Progenitor cell of endocrine pancreas (in vitro differentiated cells): Measurements from ENCODE around the gene ABCC11. TPM values are rescaled to one million over a fixed set of nuclear protein-coding genes. Genes with fewer than 3 reads are reported as not detected.

Experiments
- DNase-seq: peaks from one replicate; pipeline ENCODE4 v3.0.0; 2021; ENCODE audit warnings: low spot score; ENCODE audit not compliant: unreplicated experiment
- H3K27ac Mint-ChIP-seq: 2 replicates; pipeline ENCODE4 v1.8.0; 2021; ENCODE audit warnings: mild to moderate bottlenecking, moderate library complexity, mixed read lengths
- H3K27me3 Mint-ChIP-seq: 2 replicates; pipeline ENCODE4 v1.8.0; 2021; ENCODE audit warnings: mixed read lengths
- H3K36me3 Mint-ChIP-seq: 2 replicates; pipeline ENCODE4 v1.8.0; 2022; ENCODE audit warnings: mixed read lengths; ENCODE audit not compliant: insufficient read depth
- H3K4me1 Mint-ChIP-seq: 2 replicates; pipeline ENCODE4 v1.8.0; 2021; ENCODE audit warnings: low read depth, mixed read lengths
- H3K4me3 Mint-ChIP-seq: 2 replicates; pipeline ENCODE4 v1.8.0; 2021; ENCODE audit warnings: low read depth, mild to moderate bottlenecking, moderate library complexity, mixed read lengths
- H3K9me3 Mint-ChIP-seq: 2 replicates; pipeline ENCODE4 v1.8.0; 2021; ENCODE audit warnings: low read depth, mixed read lengths
- total RNA-seq: library from RNA; stranded (reverse); gene quantifications from 2 replicates; pipeline ENCODE4 v1.2.1, GENCODE V29; 2021
- TF ChIP-seq, protein P1 (sequence below): fragments of 200-600 bp; sonication (generic); IDR thresholded peaks from one replicate; pipeline ENCODE4 v1.5.0; 2021; ENCODE audit warnings: antibody characterized with exemption, mild to moderate bottlenecking; ENCODE audit not compliant: unreplicated experiment

ABCC11 gene
- total RNA-seq, 1 donor from 2014 or later: 1.5 TPM

DNA sequence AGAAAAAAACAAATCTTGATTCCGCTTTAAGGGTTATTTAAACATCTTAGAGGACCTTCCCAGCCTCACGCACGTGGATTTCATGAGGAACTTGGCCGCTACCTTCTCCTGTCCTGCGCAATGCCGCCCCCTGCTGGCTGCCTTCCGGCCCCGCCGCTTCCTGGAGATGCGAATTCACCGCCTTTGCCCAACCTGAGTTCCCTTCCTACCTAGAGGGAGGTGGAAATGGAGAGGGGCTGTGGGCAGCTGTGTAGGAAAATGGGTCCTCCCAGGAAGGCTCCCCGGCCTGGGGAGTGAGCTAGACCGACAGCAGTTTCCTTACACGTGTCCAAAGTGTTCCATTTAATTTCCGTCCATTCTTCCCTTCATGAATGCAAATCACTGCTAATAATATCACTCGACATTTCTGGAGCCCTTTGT, 90.5 kb downstream of the ABCC11 start:
- Mint-ChIP-seq H3K4me3 (no peak overlapping the region), H3K27me3 (peaks cover 3% of the 10 kb centered on the region), H3K27ac (no peak overlapping the region), H3K9me3 (no peaks in the 10 kb centered on the region), H3K36me3 (no peaks in the 10 kb centered on the region), H3K4me1 (no peaks in the 10 kb centered on the region)
- TF ChIP-seq, protein P1, sequence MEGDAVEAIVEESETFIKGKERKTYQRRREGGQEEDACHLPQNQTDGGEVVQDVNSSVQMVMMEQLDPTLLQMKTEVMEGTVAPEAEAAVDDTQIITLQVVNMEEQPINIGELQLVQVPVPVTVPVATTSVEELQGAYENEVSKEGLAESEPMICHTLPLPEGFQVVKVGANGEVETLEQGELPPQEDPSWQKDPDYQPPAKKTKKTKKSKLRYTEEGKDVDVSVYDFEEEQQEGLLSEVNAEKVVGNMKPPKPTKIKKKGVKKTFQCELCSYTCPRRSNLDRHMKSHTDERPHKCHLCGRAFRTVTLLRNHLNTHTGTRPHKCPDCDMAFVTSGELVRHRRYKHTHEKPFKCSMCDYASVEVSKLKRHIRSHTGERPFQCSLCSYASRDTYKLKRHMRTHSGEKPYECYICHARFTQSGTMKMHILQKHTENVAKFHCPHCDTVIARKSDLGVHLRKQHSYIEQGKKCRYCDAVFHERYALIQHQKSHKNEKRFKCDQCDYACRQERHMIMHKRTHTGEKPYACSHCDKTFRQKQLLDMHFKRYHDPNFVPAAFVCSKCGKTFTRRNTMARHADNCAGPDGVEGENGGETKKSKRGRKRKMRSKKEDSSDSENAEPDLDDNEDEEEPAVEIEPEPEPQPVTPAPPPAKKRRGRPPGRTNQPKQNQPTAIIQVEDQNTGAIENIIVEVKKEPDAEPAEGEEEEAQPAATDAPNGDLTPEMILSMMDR: peak; percentile 98
- DNase-seq: peak; percentile 92

DNA sequence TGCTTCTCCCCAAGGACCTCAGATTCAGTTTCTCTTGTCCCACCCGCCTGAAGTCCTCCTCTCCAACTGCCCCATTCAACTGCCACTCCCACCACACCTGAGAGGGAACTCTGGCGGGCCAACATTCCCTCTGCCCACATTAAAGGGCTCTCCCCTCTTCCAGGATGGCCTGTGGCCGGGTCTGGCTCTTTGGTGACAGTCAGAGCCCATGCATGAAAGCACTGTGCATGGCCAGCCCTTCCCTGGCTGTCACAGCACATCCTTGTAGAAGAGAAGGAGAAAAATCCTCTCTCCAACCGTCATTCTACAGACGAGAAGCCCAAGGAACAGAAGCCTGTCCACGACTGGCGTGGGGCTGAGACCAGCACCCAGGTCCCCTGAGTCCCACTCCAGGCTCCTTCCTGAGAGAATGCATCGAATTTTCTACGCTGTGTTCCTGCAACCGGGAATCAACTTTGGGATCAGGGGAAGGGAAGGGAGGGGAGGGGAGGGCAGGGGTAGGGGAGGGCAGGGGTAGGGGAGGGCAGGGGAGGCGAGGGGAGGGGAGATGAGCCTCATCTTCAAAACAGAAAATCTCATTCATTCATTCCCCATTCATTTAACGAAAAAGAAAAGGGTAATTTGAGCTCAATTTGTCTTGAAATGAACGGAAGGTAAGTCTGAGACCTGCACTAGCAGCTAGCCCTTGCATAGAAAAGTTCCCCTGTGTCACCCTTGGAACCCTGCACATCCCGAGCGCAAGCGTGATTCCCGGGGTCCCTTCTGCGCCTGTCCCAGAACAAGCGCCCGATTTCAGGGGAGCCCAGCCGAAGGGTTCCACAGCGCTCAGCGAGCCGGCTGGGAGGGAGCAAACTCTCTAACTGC, 91.2 kb downstream of the ABCC11 start, which contains the start of gene ABCC12:
Gene ABCC12, minus strand, starts transcription at position 68 of the 864 bp plus-strand sequence. CDS start 9,569 bp downstream, outside the sequence.
- TF ChIP-seq, protein P1: no peak
- no peak for DNase-seq
- H3K4me3 Mint-ChIP-seq: no peak within 1 kb of the TSS
- no peaks in the 10 kb centered on the region for H3K9me3 Mint-ChIP-seq
- H3K36me3 Mint-ChIP-seq: no peaks in the 10 kb centered on the region
- H3K27ac Mint-ChIP-seq: no peak within 1 kb of the TSS
- peaks cover 3% of the 10 kb centered on the region for H3K27me3 Mint-ChIP-seq
- H3K4me1 Mint-ChIP-seq: no peaks in the 10 kb centered on the region

DNA sequence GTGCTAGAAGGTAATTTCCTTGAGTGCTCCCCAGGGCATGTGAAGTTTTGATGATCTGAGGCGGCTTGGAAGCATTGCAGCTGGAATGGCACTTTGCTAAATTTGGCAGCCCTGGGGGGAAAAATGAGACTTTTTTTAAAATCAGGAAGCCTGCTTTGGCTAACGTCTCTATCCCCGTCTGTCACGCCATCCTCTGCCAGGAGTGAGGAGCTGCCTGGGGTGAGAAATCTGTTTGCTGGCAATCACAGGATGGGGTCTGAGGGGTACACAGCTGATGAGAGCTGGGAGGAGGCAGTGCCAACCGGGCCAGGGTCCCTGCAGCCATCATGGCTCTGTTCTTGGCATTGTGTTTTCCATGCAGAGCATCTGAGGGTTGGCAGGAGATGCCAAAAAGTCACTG, 93.6 kb downstream of the ABCC11 start:
- Mint-ChIP-seq H3K27ac (no peak overlapping the region), H3K9me3 (no peaks in the 10 kb centered on the region), H3K4me3 (no peak overlapping the region), H3K27me3 (peaks cover 3% of the 10 kb centered on the region), H3K4me1 (no peaks in the 10 kb centered on the region), H3K36me3 (no peaks in the 10 kb centered on the region)
- TF ChIP-seq, protein P1: no peak
- no peak for DNase-seq

DNA sequence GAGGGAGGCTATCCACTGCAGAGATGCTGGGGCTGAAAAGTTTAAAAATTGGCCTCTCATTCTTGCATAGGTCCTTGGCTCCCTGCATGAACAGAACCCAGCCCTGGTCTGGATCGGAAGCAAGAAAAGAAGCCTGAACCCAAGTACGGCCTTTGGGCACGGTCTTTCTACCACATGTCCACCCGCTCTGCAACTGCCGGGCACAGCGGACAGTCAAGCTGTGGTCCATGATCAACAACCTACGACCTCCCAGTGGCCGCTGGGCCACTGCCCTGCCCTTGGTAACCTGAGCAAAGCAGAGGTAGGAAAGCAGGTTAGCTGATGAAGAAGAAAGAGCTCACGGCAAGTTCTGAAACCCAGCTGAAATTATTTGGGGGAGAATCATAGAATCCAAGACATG, 95.1 kb downstream of the ABCC11 start:
- Mint-ChIP-seq H3K9me3 (no peaks in the 10 kb centered on the region), H3K4me1 (no peaks in the 10 kb centered on the region), H3K27ac (no peak overlapping the region), H3K4me3 (no peak overlapping the region), H3K27me3 (peaks cover 3% of the 10 kb centered on the region), H3K36me3 (no peaks in the 10 kb centered on the region)
- TF ChIP-seq, protein P1: no peak
- DNase-seq: no peak

DNA sequence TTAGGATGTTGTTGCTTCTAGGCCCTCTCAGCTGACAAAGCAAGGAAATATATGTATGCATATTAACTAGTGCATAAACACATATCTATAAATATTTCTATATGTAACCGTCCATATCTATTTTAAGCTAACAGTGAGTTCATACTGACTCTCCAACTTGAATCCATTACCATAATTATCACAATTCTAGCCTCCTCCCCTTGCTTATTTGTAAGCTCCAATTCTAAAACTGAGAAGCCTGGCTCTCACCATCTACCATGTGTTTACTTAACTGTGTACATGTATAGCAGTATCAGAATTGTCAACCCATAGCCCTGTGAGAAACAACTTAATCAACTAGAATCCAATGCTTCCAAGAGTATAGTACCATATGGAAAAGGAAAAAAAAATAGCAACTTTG, 96.6 kb downstream of the ABCC11 start:
- TF ChIP-seq, protein P1: no peak
- H3K27ac Mint-ChIP-seq: no peak overlapping the region
- no peak for DNase-seq

More for the DNA sequence above, 96.6 kb downstream of the ABCC11 start:
- no peaks in the 10 kb centered on the region for H3K4me1 Mint-ChIP-seq
- H3K27me3 Mint-ChIP-seq: no peaks in the 10 kb centered on the region
- no peaks in the 10 kb centered on the region for H3K36me3 Mint-ChIP-seq
- no peak overlapping the region for H3K4me3 Mint-ChIP-seq
- no peaks in the 10 kb centered on the region for H3K9me3 Mint-ChIP-seq
